Effector CD4-positive, alpha-beta T cell (primary cell): Measurements from ENCODE around the gene RREB1.
"Not testable (repeated sequence)": the region's sequence is repeated elsewhere in the genome, so short reads cannot be mapped to it uniquely, and the experiment has no call there.

Source experiments
- DNase-seq: peaks from one replicate; pipeline ENCODE4 v3.0.0-alpha.2; 2020

The RREB1 gene

GRCh38 chr6:7249946-7250643 lies 142.3 kb downstream of the RREB1 start:
- no peak for DNase-seq

- no peak for DNase-seq
These were observed 143.1 kb downstream of the RREB1 start for GRCh38 chr6:7250812-7251211.

- no peak for DNase-seq
These were observed 144.0 kb downstream of the RREB1 start for GRCh38 chr6:7251646-7252260.

- no peak for DNase-seq
These were observed 144.6 kb downstream of the RREB1 start for GRCh38 chr6:7252390-7252789.

- no peak for DNase-seq
These were observed 147.4 kb downstream of the RREB1 start for GRCh38 chr6:7254980-7255835.

GRCh38 chr6:7255918-7256317 lies 148.2 kb downstream of the RREB1 start:
- DNase-seq: no peak

- no peak for DNase-seq
These were observed 149.0 kb downstream of the RREB1 start for GRCh38 chr6:7256785-7257184.

GRCh38 chr6:7257521-7258230 lies 149.9 kb downstream of the RREB1 start:
- DNase-seq: no peak

GRCh38 chr6:7258231-7258763 lies 150.5 kb downstream of the RREB1 start:
- no peak for DNase-seq

GRCh38 chr6:7260291-7261031 lies 152.7 kb downstream of the RREB1 start:
- no peak for DNase-seq

GRCh38 chr6:7261032-7261841 lies 153.5 kb downstream of the RREB1 start:
- DNase-seq: no peak

GRCh38 chr6:7261852-7262461 lies 154.2 kb downstream of the RREB1 start:
- DNase-seq: no peak

- no peak for DNase-seq
These were observed 155.2 kb downstream of the RREB1 start for GRCh38 chr6:7262746-7263518.

- not testable (repeated sequence) for DNase-seq
These were observed 155.7 kb downstream of the RREB1 start for GRCh38 chr6:7263519-7263805.

- no peak for DNase-seq
These were observed 156.3 kb downstream of the RREB1 start for GRCh38 chr6:7264041-7264440.

GRCh38 chr6:7264686-7265384 lies 157.1 kb downstream of the RREB1 start:
- DNase-seq: no peak

GRCh38 chr6:7265385-7265726 lies 157.6 kb downstream of the RREB1 start:
- DNase-seq: not testable (repeated sequence)

GRCh38 chr6:7267071-7267465 lies 159.3 kb downstream of the RREB1 start:
- no peak for DNase-seq

- no peak for DNase-seq
These were observed 159.8 kb downstream of the RREB1 start for GRCh38 chr6:7267466-7268091.
